K562 (cell line): Measurements from ENCODE around the gene PRSS22. TPM values are rescaled to one million over a fixed set of nuclear protein-coding genes. Genes with fewer than 3 reads are reported as not detected.

Experiments used
- ATAC-seq: fragments of 200-7000 bp; cut with Tn5 transposase; 3 replicates; pipeline ENCODE4 v1.9.1; 2020; ENCODE audit warnings: moderate library complexity
- BruUV-seq: library from RNA; stranded (reverse); fragments of 400-500 nt; replicated peaks from 2 replicates; lab custom pipeline; 2021; lab: Mats Ljungman, UMichigan
- CTCF ChIA-PET: fragments of 300-600 bp; formaldehyde crosslinking; extraction: SDS; loops from one replicate; lab custom pipeline; 2021; ENCODE audit warnings: low intra/inter-chr PET ratio; lab: Yijun Ruan, JAX
- POLR2A ChIA-PET: fragments of 300-600, 350-650 bp; sonication (Branson Sonifier 250); formaldehyde crosslinking; extraction: SDS; loops from one replicate; lab custom pipeline; 2021; ENCODE audit warnings: antibody characterized with exemption, inconsistent platforms; lab: Yijun Ruan, JAX
- DNase-seq, 4 experiments: peaks; one replicate each; pipeline versions ENCODE4 v3.0.0 to v3.0.0-alpha.2; 2011 to 2018; ENCODE audit warnings: low spot score in 3 of 4, mixed read lengths in 3 of 4; ENCODE audit errors: extremely low read depth in 1 of 4
- FAIRE-seq: peaks from 2 replicates; lab custom pipeline; 2011; peaks lifted over from hg19 to GRCh38; lab: Jason Lieb, UNC
- H2AFZ ChIP-seq: 2 replicates; pipeline ENCODE4 v1.6.0; 2011; ENCODE audit warnings: low read depth, low read length, control low read depth, inconsistent platforms
- H3K27ac ChIP-seq: fragments of 200-600 bp; 3 replicates; pipeline ENCODE4 v1.8.0; 2011; ENCODE audit warnings: low read depth, mild to moderate bottlenecking, control low read depth, inconsistent platforms, low read length, moderate library complexity, mixed read lengths; ENCODE audit errors: extremely low read depth
- H3K27me3 ChIP-seq, 2 experiments: fragments of 300-600 bp in 1 of 2; 2 replicates in 1 of 2; 3 replicates in 1 of 2; pipeline versions ENCODE4 v1.6.0 to v1.8.0; 2011; ENCODE audit warnings: inconsistent platforms in 2 of 2, low read length in 2 of 2, mild to moderate bottlenecking in 1 of 2, mixed read lengths in 1 of 2, moderate library complexity in 1 of 2; ENCODE audit not compliant: control insufficient read depth in 2 of 2, insufficient read depth in 2 of 2
- H3K36me3 ChIP-seq: fragments of 300-600 bp; 3 replicates; pipeline ENCODE4 v1.8.0; 2011; ENCODE audit warnings: mild to moderate bottlenecking, low read length, inconsistent platforms; ENCODE audit not compliant: control insufficient read depth, insufficient read depth
- H3K4me1 ChIP-seq, 2 experiments: fragments of 200-600 bp in 1 of 2; replicated peaks in 1 of 2; 2 replicates in 1 of 2; 3 replicates in 1 of 2; pipeline versions ENCODE4 v1.5.1 to v1.8.0; 2011; ENCODE audit warnings: inconsistent platforms in 2 of 2, low read length in 2 of 2, mild to moderate bottlenecking in 1 of 2, mixed read lengths in 1 of 2, moderate library complexity in 1 of 2; ENCODE audit not compliant: control insufficient read depth in 2 of 2, insufficient read depth in 2 of 2
- H3K4me2 ChIP-seq: 2 replicates; pipeline ENCODE4 v1.6.1; 2011; ENCODE audit warnings: low read length, control low read depth, inconsistent platforms, mixed read lengths; ENCODE audit not compliant: insufficient read depth
- H3K4me3 ChIP-seq: fragments of 200-600 bp; sonication (generic), shearing (Covaris generic); 2 replicates; pipeline ENCODE4 v1.5.1; 2016; ENCODE audit warnings: control low read depth, inconsistent platforms
- H3K79me2 ChIP-seq: fragments of 200-600 bp; 3 replicates; pipeline ENCODE4 v1.8.0; 2011; ENCODE audit warnings: low read length, inconsistent platforms; ENCODE audit not compliant: control insufficient read depth, insufficient read depth
- H3K9ac ChIP-seq, 2 experiments: 2 replicates each; pipeline versions ENCODE4 v1.6.0 to v1.6.1; 2011; ENCODE audit warnings: low read depth in 2 of 2, low read length in 2 of 2, control low read depth in 1 of 2, inconsistent platforms in 1 of 2, mild to moderate bottlenecking in 1 of 2, mixed read lengths in 1 of 2; ENCODE audit not compliant: insufficient read depth in 1 of 2
- H3K9me1 ChIP-seq: one replicate; pipeline ENCODE4 v1.6.0; 2011; ENCODE audit warnings: inconsistent platforms, mild to moderate bottlenecking, low read length, moderate library complexity; ENCODE audit not compliant: control insufficient read depth, insufficient read depth
- H3K9me3 ChIP-seq: replicated peaks from 2 replicates; pipeline ENCODE4 v1.5.1; 2011; ENCODE audit warnings: low read depth, low read length, inconsistent platforms; ENCODE audit not compliant: control insufficient read depth, insufficient read depth
- H4K20me1 ChIP-seq: replicated peaks from 2 replicates; pipeline ENCODE4 v1.6.1; 2011; ENCODE audit warnings: low read length, inconsistent platforms, mixed read lengths; ENCODE audit not compliant: control insufficient read depth, insufficient read depth
- GATAD2A ChIP-seq: fragments of 450-650 bp; IDR thresholded peaks from 2 replicates; pipeline ENCODE4 v1.6.1; 2017
- MAFG ChIP-seq: fragments of 450-650 bp; conservative IDR thresholded peaks from 2 replicates; pipeline ENCODE4 v1.6.1; 2016; ENCODE audit warnings: missing genetic modification characterization, missing compliant biosample characterization
- MCM5 ChIP-seq: fragments of 450-650 bp; IDR thresholded peaks from 2 replicates; pipeline ENCODE4 v1.6.1; 2016; ENCODE audit warnings: low read depth
- PATZ1 ChIP-seq: fragments of 250-450 bp; sonication (Bioruptor Pico); IDR thresholded peaks from 2 replicates; pipeline ENCODE4 v1.5.0; 2020; ENCODE audit warnings: mild to moderate bottlenecking, borderline replicate concordance
- PHB2 ChIP-seq: fragments of 450-650 bp; IDR thresholded peaks from 2 replicates; pipeline ENCODE4 v1.6.1; 2017; ENCODE audit warnings: low read depth
- RAD21 ChIP-seq, 2 experiments: fragments of 250-450 bp in 1 of 2; fragments of 450-650 bp in 1 of 2; sonication (Bioruptor Pico) in 1 of 2; formaldehyde crosslinking in 1 of 2; IDR thresholded peaks in 1 of 2; conservative IDR thresholded peaks in 1 of 2; 2 replicates each; pipeline versions ENCODE4 v1.4.0 to v1.8.0; 2020 to 2022; ENCODE audit warnings: mild to moderate bottlenecking in 2 of 2, moderate library complexity in 1 of 2
- RBM15 ChIP-seq: fragments of 200-400 bp; formaldehyde crosslinking; IDR thresholded peaks from 2 replicates; pipeline ENCODE4 v1.6.1; 2018; ENCODE audit warnings: mild to moderate bottlenecking, low read length, moderate library complexity; ENCODE audit not compliant: insufficient read depth
- RUNX1 ChIP-seq: sonication (generic); IDR thresholded peaks from 2 replicates; pipeline ENCODE4 v1.6.1; 2016; ENCODE audit warnings: antibody characterized with exemption, low read depth
- SLC30A9 ChIP-seq: fragments of 250-450 bp; sonication (Bioruptor Pico); IDR thresholded peaks from 2 replicates; pipeline ENCODE4 v1.8.0; 2022; ENCODE audit warnings: mild to moderate bottlenecking, moderate library complexity
- THRB ChIP-seq: fragments of 450-650 bp; formaldehyde crosslinking; conservative IDR thresholded peaks from 2 replicates; pipeline ENCODE4 v1.4.0; 2022; ENCODE audit warnings: mild to moderate bottlenecking, missing genetic modification characterization
- ZNF165 ChIP-seq: fragments of 250-450 bp; sonication (Bioruptor Pico); IDR thresholded peaks from 2 replicates; pipeline ENCODE4 v1.4.0; 2020; ENCODE audit warnings: borderline replicate concordance
- ZNF609 ChIP-seq: sonication (generic); formaldehyde crosslinking; IDR thresholded peaks from 2 replicates; pipeline ENCODE4 v1.8.1; 2023; ENCODE audit warnings: missing genetic modification reagents, mild to moderate bottlenecking, borderline replicate concordance
- ZNF699 ChIP-seq: fragments of 250-450 bp; sonication (Bioruptor Pico); IDR thresholded peaks from 2 replicates; pipeline ENCODE4 v1.8.0; 2021; ENCODE audit warnings: mild to moderate bottlenecking, moderate library complexity; ENCODE audit not compliant: insufficient replicate concordance
- WGBS: fragments of 100-300 bp; shearing (Covaris generic); methylation state at CpG from one replicate; pipeline ENCODE4 v1.1.6; 2016; ENCODE audit warnings: low coverage, mixed read lengths; ENCODE audit not compliant: insufficient coverage; ENCODE audit errors: missing lambda C conversion rate; 5-methylcytosine and 5-hydroxymethylcytosine counted together
- in situ Hi-C: fragments of 300-500 bp; cut with MboI; formaldehyde crosslinking; loops from 4 replicates; pipeline ENCODE4 v1.15.0; 2018; ENCODE audit warnings: inconsistent platforms, mixed read lengths
- intact Hi-C: fragments of 100-400 bp; cut with micrococcal nuclease; formaldehyde crosslinking; loops from 2 replicates; pipeline ENCODE4 v1.14.2; 2022
- polyA plus RNA-seq, 8 experiments: library from polyadenylated mRNA; depleted of rRNA in 4 of 8; stranded (reverse) in 5 of 8; unstranded in 3 of 8; fragments of >200 nt; fragmentation: Nextera tagmentation in 2 of 8; fragmentation: Illumina TruSeq in 1 of 8; extraction: Ambion mirVana in 2 of 8; extraction: Trizol in 1 of 8; gene quantifications; 2 replicates each; pipeline versions ENCODE4 v1.2.1 to v1.2.3, GENCODE V29; 2011 to 2014; ENCODE audit warnings: inconsistent platforms in 1 of 8, missing spikeins in 1 of 8
- total RNA-seq, 7 experiments: library from RNA; depleted of rRNA in 6 of 7; stranded (reverse); fragments of >200 nt in 6 of 7; fragmentation: Illumina TruSeq in 2 of 7; extraction: Trizol in 2 of 7; gene quantifications; 2 replicates each; pipeline versions ENCODE4 v1.2.1 to v1.2.3, GENCODE V29; 2011 to 2021; ENCODE audit warnings: low replicate concordance in 1 of 7

Gene PRSS22
- total and polyA plus RNA-seq, 9 of the 15 experiments (the other 6 are each of a cell fraction or from before 2014, with no cell fraction given), result 0.13 to 0.42 TPM; not detected in 7

GRCh38 chr16:2816751-2817339 is 41.1 kb downstream of the PRSS22 start, which contains the start of gene PRSS21:
TSS of gene PRSS21 (plus strand) at chr16:2817237. CDS start at chr16:2817269, 32 bp downstream.
- CTCF ChIA-PET, result interaction anchor here (0.6 kb wide), 1 partner anchor 314 kb away, joined by 3 read pairs; no protein-coding TSS in a partner anchor
- Histone ChIP-seq H2AFZ (peak within 1 kb of the TSS; percentile 97), H3K9ac (peak within 1 kb of the TSS; percentile 90 to 99), H4K20me1 (no peaks in the 10 kb centered on the region), H3K9me3 (no peaks in the 10 kb centered on the region), H3K4me1 (peaks cover 13 to 62% of the 10 kb centered on the region in 2 experiments; a peak in 4 of 5 replicates), H3K27ac (peak within 1 kb of the TSS; percentile 89), H3K36me3 (peaks cover 32% of the 10 kb centered on the region; the same call in 2 of the 3 replicates), H3K9me1 (no peaks in the 10 kb centered on the region), H3K27me3 (no peaks in the 10 kb centered on the region), H3K79me2 (peaks cover 28% of the 10 kb centered on the region), H3K4me3 (peak within 1 kb of the TSS; percentile 82), H3K4me2 (peak within 1 kb of the TSS; percentile 90)
- POLR2A ChIA-PET, result interaction anchor here (0.8 to 1.9 kb wide), 3 partner anchors 16 to 52 kb away, joined by 3 to 4 read pairs (median 3); no protein-coding TSS in a partner anchor
- intact Hi-C loops, result loop anchor here (5.0 kb wide), 1 partner anchor 40 kb away; the partner anchor contains the start of gene ELOB
- WGBS, result 35% methylated on average over 12 of the region's 28 CpGs
- peak in 1 of 4 experiments; percentile 90 for DNase-seq
- FAIRE-seq, result no peak
- in situ Hi-C loops, result no loop called here
- BruUV-seq, result no TSS peak
- ATAC-seq, result peak; percentile 90
- 0 out of 2 replicates have a peak, but pooled peaks have one; percentile 62 for TF ChIP-seq GATAD2A
- TF ChIP-seq ZNF609 (CRISPR knock-in tag), result no peak
- TF ChIP-seq SLC30A9, result no peak
- TF ChIP-seq RBM15, result no peak
- TF ChIP-seq RUNX1, result no peak
- no peak for TF ChIP-seq ZNF165
- no peak for TF ChIP-seq THRB (CRISPR knock-in tag)
- no peak for TF ChIP-seq PHB2
- TF ChIP-seq RAD21 (CRISPR knock-in tag; conservative IDR thresholded peaks at IDR 0.05 in 1 of 2, IDR thresholded peaks at IDR 0.05 in 1 of 2), result peak; percentile 26 to 37; a peak in 2 of 4 replicates
- TF ChIP-seq MAFG (tag), result no peak
- TF ChIP-seq PATZ1 (CRISPR knock-in tag), result no peak
- no peak for TF ChIP-seq MCM5
- TF ChIP-seq ZNF699 (CRISPR knock-in tag), result no peak
